SK-N-SH (cell line): ENCODE measurements around the gene RESF1. TPM values are rescaled to one million over a fixed set of nuclear protein-coding genes. Genes with fewer than 3 reads are reported as not detected.

ENCODE experiments used
- CTCF ChIA-PET: fragments of 300-600, 350-600 bp; formaldehyde crosslinking; extraction: SDS; loops from one replicate; lab custom pipeline; 2021; lab: Yijun Ruan, JAX
- POLR2A ChIA-PET: fragments of 350-600 bp; sonication (Branson Sonifier 250); formaldehyde crosslinking; extraction: SDS; loops from one replicate; lab custom pipeline; 2020; ENCODE audit warnings: antibody characterized with exemption, inconsistent platforms; lab: Yijun Ruan, JAX
- DNase-seq: peaks from one replicate; pipeline ENCODE4 v3.0.0; 2012
- H2AFZ ChIP-seq: fragments of 200-600 bp; sonication (generic); 2 replicates; pipeline ENCODE4 v1.8.1; 2016; ENCODE audit warnings: antibody characterized with exemption, mild to moderate bottlenecking, low read depth
- H3F3A ChIP-seq: fragments of 200-600 bp; sonication (generic); replicated peaks from 2 replicates; pipeline ENCODE3; 2016; ENCODE audit warnings: antibody characterized with exemption, mild to moderate bottlenecking; ENCODE audit not compliant: insufficient read depth
- H3K27ac ChIP-seq, 2 experiments: fragments of 200-500 bp in 1 of 2; fragments of 200-600 bp in 1 of 2; sonication (Bioruptor generic) in 1 of 2; sonication (generic), shearing (Covaris generic) in 1 of 2; 2 replicates each; pipeline versions ENCODE4 v1.5.1 to v1.6.1; 2014 to 2016; ENCODE audit warnings: low read depth in 2 of 2, inconsistent platforms in 1 of 2, low read length in 1 of 2, mild to moderate bottlenecking in 1 of 2, mixed read lengths in 1 of 2
- H3K27me3 ChIP-seq: fragments of 200-600 bp; sonication (generic), shearing (Covaris generic); 2 replicates; pipeline ENCODE4 v1.6.1; 2016; ENCODE audit warnings: mixed run types; ENCODE audit not compliant: insufficient read depth
- H3K36me3 ChIP-seq, 2 experiments: fragments of 200-500 bp in 1 of 2; fragments of 200-600 bp in 1 of 2; sonication (Bioruptor generic) in 1 of 2; sonication (generic) in 1 of 2; replicated peaks in 1 of 2; 2 replicates each; pipeline versions ENCODE3 to v1.5.1; 2014 to 2016; ENCODE audit warnings: low read length in 1 of 2, mild to moderate bottlenecking in 1 of 2; ENCODE audit not compliant: insufficient read depth in 2 of 2, control insufficient read depth in 1 of 2
- H3K4me1 ChIP-seq, 2 experiments: fragments of 200-500 bp in 1 of 2; fragments of 200-600 bp in 1 of 2; sonication (Bioruptor generic) in 1 of 2; sonication (generic), shearing (Covaris generic) in 1 of 2; 2 replicates each; pipeline versions ENCODE4 v1.5.1 to v1.6.1; 2014 to 2016; ENCODE audit warnings: low read depth in 1 of 2, low read length in 1 of 2, mixed run types in 1 of 2; ENCODE audit not compliant: insufficient read depth in 2 of 2, control insufficient read depth in 1 of 2
- H3K4me2 ChIP-seq: fragments of 200-600 bp; sonication (generic), shearing (Covaris generic); 2 replicates; pipeline ENCODE4 v1.6.1; 2017; ENCODE audit warnings: mixed run types
- H3K4me3 ChIP-seq, 2 experiments: fragments of 200-500 bp in 1 of 2; fragments of 200-600 bp in 1 of 2; sonication (Bioruptor generic) in 1 of 2; sonication (generic), shearing (Covaris generic) in 1 of 2; 2 replicates each; pipeline versions ENCODE4 v1.5.1 to v1.8.1; 2014 to 2016; ENCODE audit warnings: low read depth in 2 of 2, inconsistent platforms in 1 of 2, low read length in 1 of 2, mild to moderate bottlenecking in 1 of 2, mixed read lengths in 1 of 2, moderate library complexity in 1 of 2
- H3K79me2 ChIP-seq: fragments of 200-600 bp; sonication (generic); 2 replicates; pipeline ENCODE4 v1.8.1; 2017; ENCODE audit warnings: mild to moderate bottlenecking; ENCODE audit not compliant: insufficient read depth
- H3K9ac ChIP-seq: fragments of 200-600 bp; sonication (generic); 2 replicates; pipeline ENCODE4 v1.6.1; 2017; ENCODE audit warnings: mixed run types
- H3K9me2 ChIP-seq: fragments of 200-600 bp; sonication (generic); 2 replicates; pipeline ENCODE4 v1.6.1; 2017; ENCODE audit warnings: mixed run types
- H3K9me3 ChIP-seq: fragments of 200-600 bp; sonication (generic); 2 replicates; pipeline ENCODE4 v1.6.1; 2017; ENCODE audit warnings: mixed run types, mild to moderate bottlenecking, moderate library complexity
- H4K20me1 ChIP-seq: fragments of 200-600 bp; sonication (generic); 2 replicates; pipeline ENCODE4 v1.6.1; 2017; ENCODE audit warnings: mild to moderate bottlenecking, mixed run types; ENCODE audit not compliant: insufficient read depth
- CHD2 ChIP-seq: fragments of 150-350 bp; IDR thresholded peaks from 2 replicates; pipeline ENCODE4 v1.6.1; 2018; ENCODE audit warnings: low read length; ENCODE audit not compliant: partially characterized antibody
- CTCF ChIP-seq: fragments of 200-600 bp; sonication (generic); IDR thresholded peaks from 2 replicates; pipeline ENCODE4 v1.6.1; 2017; ENCODE audit warnings: antibody characterized with exemption, mild to moderate bottlenecking, moderate library complexity
- EP300 ChIP-seq, 2 experiments: IDR thresholded peaks; 2 replicates each; pipeline versions ENCODE4 v1.4.0 to v1.6.1; 2012; ENCODE audit warnings: borderline replicate concordance in 1 of 2, low read depth in 1 of 2, low read length in 1 of 2
- FOSL2 ChIP-seq: IDR thresholded peaks from 2 replicates; pipeline ENCODE4 v1.4.0; 2012; ENCODE audit warnings: low read depth, mild to moderate bottlenecking, moderate library complexity, borderline replicate concordance
- FOXM1 ChIP-seq: IDR thresholded peaks from 2 replicates; pipeline ENCODE4 v1.4.0; 2012; ENCODE audit warnings: low read depth, mild to moderate bottlenecking
- MAX ChIP-seq: IDR thresholded peaks from 2 replicates; pipeline ENCODE4 v1.4.0; 2012; ENCODE audit warnings: low read depth
- MXI1 ChIP-seq: IDR thresholded peaks from 2 replicates; pipeline ENCODE4 v1.6.1; 2012; ENCODE audit warnings: mild to moderate bottlenecking, low read depth, low read length, improper control_type of control experiment
- PBX3 ChIP-seq: IDR thresholded peaks from 2 replicates; pipeline ENCODE4; 2012
- RAD21 ChIP-seq: IDR thresholded peaks from 2 replicates; pipeline ENCODE4 v1.6.1; 2012; ENCODE audit warnings: mild to moderate bottlenecking, low read length
- RCOR1 ChIP-seq: fragments of 150-350 bp; IDR thresholded peaks from 2 replicates; pipeline ENCODE4 v1.6.1; 2017; ENCODE audit warnings: antibody characterized with exemption, low read length
- REST ChIP-seq: IDR thresholded peaks from 2 replicates; pipeline ENCODE4 v1.6.1; 2012; ENCODE audit warnings: mild to moderate bottlenecking, low read depth, low read length, moderate library complexity
- RFX5 ChIP-seq: IDR thresholded peaks from 2 replicates; pipeline ENCODE4 v1.6.1; 2012; ENCODE audit warnings: mild to moderate bottlenecking, improper control_type of control experiment, low read length
- RXRA ChIP-seq: IDR thresholded peaks from 2 replicates; pipeline ENCODE4 v1.4.0; 2012; ENCODE audit warnings: low read depth, mild to moderate bottlenecking, borderline replicate concordance
- TCF12 ChIP-seq: IDR thresholded peaks from 2 replicates; pipeline ENCODE4 v1.4.0; 2012
- TEAD4 ChIP-seq: IDR thresholded peaks from 2 replicates; pipeline ENCODE4 v1.4.0; 2012; ENCODE audit warnings: mild to moderate bottlenecking, borderline replicate concordance; ENCODE audit not compliant: insufficient read depth
- USF1 ChIP-seq: IDR thresholded peaks from 2 replicates; pipeline ENCODE4 v1.4.0; 2012; ENCODE audit warnings: low read depth, borderline replicate concordance
- YY1 ChIP-seq: IDR thresholded peaks from 2 replicates; pipeline ENCODE4 v1.4.0; 2012; ENCODE audit warnings: low read depth, mild to moderate bottlenecking
- ZBTB33 ChIP-seq: IDR thresholded peaks from 2 replicates; pipeline ENCODE4 v1.4.0; 2012; ENCODE audit warnings: low read depth, borderline replicate concordance
- WGBS: methylation state at CpG from one replicate; pipeline ENCODE4 v1.1.6; 2017; ENCODE audit warnings: low lambda C conversion rate; 5-methylcytosine and 5-hydroxymethylcytosine counted together
- polyA plus RNA-seq, 3 experiments: library from polyadenylated mRNA; depleted of rRNA; stranded (reverse); fragments of >200 nt; gene quantifications; 2 replicates each; pipeline ENCODE4 v1.2.3, GENCODE V29; 2012

Gene RESF1
- polyA plus RNA-seq, 1 of the 3 experiments (the other 2 are of a cell fraction) = 4.9 TPM

GRCh38 chr12:31929027-31929526, 30.1 kb upstream of the RESF1 start (continued):
- TF ChIP-seq TEAD4 = no peak
- no peak for TF ChIP-seq YY1
- TF ChIP-seq MXI1 = no peak
- no peak for TF ChIP-seq PBX3
- TF ChIP-seq, all 33 proteins: peak for 0

GRCh38 chr12:31931796-31932715, 27.2 kb upstream of the RESF1 start:
- H3F3A ChIP-seq = no peaks in the 10 kb centered on the region
- H3K4me1 ChIP-seq = no peaks in the 10 kb centered on the region
- no peaks in the 10 kb centered on the region for H3K36me3 ChIP-seq
- no peaks in the 10 kb centered on the region for H3K79me2 ChIP-seq
- no peak overlapping the region for H3K9ac ChIP-seq
- H3K4me3 ChIP-seq = no peak overlapping the region
- no peaks in the 10 kb centered on the region for H4K20me1 ChIP-seq
- H2AFZ ChIP-seq = no peak overlapping the region
- CTCF ChIA-PET = interaction anchor here (0.7 to 1.2 kb wide), 2 partner anchors 10 to 279 kb away, joined by 3 read pairs; no protein-coding TSS in a partner anchor
- H3K9me3 ChIP-seq = no peaks in the 10 kb centered on the region
- WGBS = 56% methylated on average over 7 of the region's 7 CpGs
- H3K27me3 ChIP-seq = no peaks in the 10 kb centered on the region
- no peak overlapping the region for H3K4me2 ChIP-seq
- POLR2A ChIA-PET = no interaction called here
- H3K27ac ChIP-seq = no peak overlapping the region
- no peak for DNase-seq
- no peaks in the 10 kb centered on the region for H3K9me2 ChIP-seq
- no peak for TF ChIP-seq TEAD4
- TF ChIP-seq CTCF = no peak
- TF ChIP-seq MAX = no peak
- TF ChIP-seq FOSL2 = no peak
- no peak for TF ChIP-seq RCOR1
- TF ChIP-seq CHD2 = no peak
- TF ChIP-seq FOXM1 = no peak
- no peak for TF ChIP-seq REST
- no peak for TF ChIP-seq RAD21
- TF ChIP-seq RFX5 = no peak
- no peak for TF ChIP-seq EP300 (IDR thresholded peaks at IDR 0.05; ENCODE audit: borderline replicate concordance in 1 of 2, low read depth in 1 of 2, low read length in 1 of 2)
- no peak for TF ChIP-seq USF1
- TF ChIP-seq ZBTB33 = no peak
- no peak for TF ChIP-seq RXRA
- TF ChIP-seq TCF12 = no peak
